Progenitor cell of endocrine pancreas (in vitro differentiated cells): ENCODE measurements around the gene PPAN. TPM values are rescaled to one million over a fixed set of nuclear protein-coding genes. Genes with fewer than 3 reads are reported as not detected.

Experiments
- DNase-seq: peaks from one replicate; pipeline ENCODE4 v3.0.0; 2021; ENCODE audit warnings: low spot score; ENCODE audit not compliant: unreplicated experiment
- H3K27ac Mint-ChIP-seq: 2 replicates; pipeline ENCODE4 v1.8.0; 2021; ENCODE audit warnings: mild to moderate bottlenecking, moderate library complexity, mixed read lengths
- H3K27me3 Mint-ChIP-seq: 2 replicates; pipeline ENCODE4 v1.8.0; 2021; ENCODE audit warnings: mixed read lengths
- H3K36me3 Mint-ChIP-seq: 2 replicates; pipeline ENCODE4 v1.8.0; 2022; ENCODE audit warnings: mixed read lengths; ENCODE audit not compliant: insufficient read depth
- H3K4me1 Mint-ChIP-seq: 2 replicates; pipeline ENCODE4 v1.8.0; 2021; ENCODE audit warnings: low read depth, mixed read lengths
- H3K4me3 Mint-ChIP-seq: 2 replicates; pipeline ENCODE4 v1.8.0; 2021; ENCODE audit warnings: low read depth, mild to moderate bottlenecking, moderate library complexity, mixed read lengths
- H3K9me3 Mint-ChIP-seq: 2 replicates; pipeline ENCODE4 v1.8.0; 2021; ENCODE audit warnings: low read depth, mixed read lengths
- total RNA-seq: library from RNA; stranded (reverse); gene quantifications from 2 replicates; pipeline ENCODE4 v1.2.1, GENCODE V29; 2021
- TF ChIP-seq, protein P1 (sequence below): fragments of 200-600 bp; sonication (generic); IDR thresholded peaks from one replicate; pipeline ENCODE4 v1.5.0; 2021; ENCODE audit warnings: antibody characterized with exemption, mild to moderate bottlenecking; ENCODE audit not compliant: unreplicated experiment

PPAN gene
- total RNA-seq, 1 donor from 2014 or later: 51.5 TPM

DNA sequence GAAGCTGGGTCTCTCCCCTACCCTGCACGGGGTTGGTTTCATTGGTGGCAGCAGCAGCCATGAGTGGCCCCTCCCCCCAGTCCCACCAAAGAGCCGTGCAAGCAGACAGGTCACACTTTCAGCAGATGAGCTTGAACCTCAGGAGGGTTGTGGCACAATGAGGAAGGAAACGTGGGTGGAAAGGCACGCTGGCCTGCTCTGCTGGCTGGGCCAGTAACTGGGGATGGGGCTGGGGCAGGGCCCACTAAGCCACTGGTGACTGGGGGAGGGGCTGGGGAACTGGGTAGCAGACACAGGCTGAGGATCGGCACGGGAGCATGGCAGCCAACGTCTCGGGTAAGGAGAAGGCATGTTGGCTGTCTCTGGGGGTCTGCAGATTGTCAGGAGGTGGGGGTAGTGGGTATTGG lies 5.2 kb downstream of the PPAN start, which contains the start of gene P2RY11:
Gene P2RY11, plus strand, starts transcription at position 289 of the 407 bp plus-strand sequence. Its CDS starts 29 bp downstream, at position 318.
- H3K4me3 Mint-ChIP-seq: no peak within 1 kb of the TSS
- peaks cover 8% of the 10 kb centered on the region for H3K4me1 Mint-ChIP-seq
- H3K36me3 Mint-ChIP-seq: peaks cover 8% of the 10 kb centered on the region
- H3K9me3 Mint-ChIP-seq: no peaks in the 10 kb centered on the region
- no peaks in the 10 kb centered on the region for H3K27me3 Mint-ChIP-seq
- no peak for DNase-seq
- peak within 1 kb of the TSS; percentile 82 for H3K27ac Mint-ChIP-seq
- TF ChIP-seq, protein P1, sequence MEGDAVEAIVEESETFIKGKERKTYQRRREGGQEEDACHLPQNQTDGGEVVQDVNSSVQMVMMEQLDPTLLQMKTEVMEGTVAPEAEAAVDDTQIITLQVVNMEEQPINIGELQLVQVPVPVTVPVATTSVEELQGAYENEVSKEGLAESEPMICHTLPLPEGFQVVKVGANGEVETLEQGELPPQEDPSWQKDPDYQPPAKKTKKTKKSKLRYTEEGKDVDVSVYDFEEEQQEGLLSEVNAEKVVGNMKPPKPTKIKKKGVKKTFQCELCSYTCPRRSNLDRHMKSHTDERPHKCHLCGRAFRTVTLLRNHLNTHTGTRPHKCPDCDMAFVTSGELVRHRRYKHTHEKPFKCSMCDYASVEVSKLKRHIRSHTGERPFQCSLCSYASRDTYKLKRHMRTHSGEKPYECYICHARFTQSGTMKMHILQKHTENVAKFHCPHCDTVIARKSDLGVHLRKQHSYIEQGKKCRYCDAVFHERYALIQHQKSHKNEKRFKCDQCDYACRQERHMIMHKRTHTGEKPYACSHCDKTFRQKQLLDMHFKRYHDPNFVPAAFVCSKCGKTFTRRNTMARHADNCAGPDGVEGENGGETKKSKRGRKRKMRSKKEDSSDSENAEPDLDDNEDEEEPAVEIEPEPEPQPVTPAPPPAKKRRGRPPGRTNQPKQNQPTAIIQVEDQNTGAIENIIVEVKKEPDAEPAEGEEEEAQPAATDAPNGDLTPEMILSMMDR: no peak

- Mint-ChIP-seq H3K4me3 (no peak overlapping the region), H3K27me3 (no peaks in the 10 kb centered on the region), H3K9me3 (no peaks in the 10 kb centered on the region), H3K27ac (peak overlapping the region; percentile 82), H3K36me3 (peaks cover 8% of the 10 kb centered on the region), H3K4me1 (peaks cover 2% of the 10 kb centered on the region)
- DNase-seq: no peak
- TF ChIP-seq, protein P1: no peak
Observed at GRCh38 chr19:10112037-10112761, 6.0 kb downstream of the PPAN start.

GRCh38 chr19:10112895-10113591 lies 6.9 kb downstream of the PPAN start:
- Mint-ChIP-seq H3K4me3 (no peak overlapping the region), H3K27ac (peak overlapping the region; percentile 82), H3K27me3 (no peaks in the 10 kb centered on the region), H3K9me3 (no peaks in the 10 kb centered on the region), H3K4me1 (no peaks in the 10 kb centered on the region), H3K36me3 (peaks cover 9% of the 10 kb centered on the region)
- TF ChIP-seq, protein P1: peak; percentile 71
- peak; percentile 51 for DNase-seq

- TF ChIP-seq, protein P1: no peak
- H3K27me3 Mint-ChIP-seq: no peaks in the 10 kb centered on the region
- H3K36me3 Mint-ChIP-seq: peaks cover 9% of the 10 kb centered on the region
Observed at GRCh38 chr19:10113592-10113963, 7.4 kb downstream of the PPAN start.

GRCh38 chr19:10113964-10114650 lies 7.9 kb downstream of the PPAN start:
- Mint-ChIP-seq H3K27ac (no peak overlapping the region), H3K36me3 (peaks cover 9% of the 10 kb centered on the region), H3K4me3 (no peak overlapping the region), H3K9me3 (no peaks in the 10 kb centered on the region), H3K27me3 (no peaks in the 10 kb centered on the region), H3K4me1 (peaks cover 4% of the 10 kb centered on the region)
- TF ChIP-seq, protein P1: no peak
- no peak for DNase-seq

More at GRCh38 chr19:10113592-10113963, 7.4 kb downstream of the PPAN start:
- no peaks in the 10 kb centered on the region for H3K9me3 Mint-ChIP-seq
- no peak for DNase-seq
- H3K4me3 Mint-ChIP-seq: no peak overlapping the region
- no peaks in the 10 kb centered on the region for H3K4me1 Mint-ChIP-seq
- H3K27ac Mint-ChIP-seq: no peak overlapping the region
